Uterus (tissue), 2 donors: ENCODE results near the gene ZBTB7C.

ENCODE experiments used
- POLR2A ChIP-seq, 2 donors: fragments of 450-650 bp; IDR thresholded peaks; one replicate each; pipeline ENCODE4 v1.6.1; 2016; ENCODE audit warnings: antibody characterized with exemption in 2 of 2, mild to moderate bottlenecking in 1 of 2, moderate library complexity in 1 of 2
- TF ChIP-seq, protein P1 (sequence below), 4 experiments: fragments of 200-600 bp in 2 of 4; fragments of 450-650 bp in 2 of 4; sonication (generic) in 2 of 4; IDR thresholded peaks; one replicate each; pipeline ENCODE4 v1.5.1; 2016 to 2019; ENCODE audit warnings: antibody characterized with exemption in 4 of 4, mild to moderate bottlenecking in 2 of 4, moderate library complexity in 1 of 4

DNA sequence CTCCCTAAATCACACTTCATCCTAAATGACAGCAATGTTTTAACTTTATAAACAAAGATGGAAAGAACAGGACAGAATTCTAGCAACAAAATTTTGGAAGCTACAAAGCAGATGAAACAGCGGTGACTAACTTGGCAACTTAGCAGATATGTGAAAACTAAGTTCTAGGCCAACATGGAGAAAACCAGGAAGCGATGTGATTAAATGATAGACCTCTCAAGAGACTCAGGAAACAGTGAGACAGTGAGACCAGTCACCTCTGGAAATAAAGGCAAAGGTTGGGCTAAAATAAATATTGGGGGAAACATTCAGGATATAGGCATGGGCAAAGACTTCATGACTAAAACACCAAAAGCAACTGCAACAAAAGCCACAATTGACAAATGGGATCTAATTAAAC, 24.4 kb upstream of the ZBTB7C start:
- TF ChIP-seq, protein P1, sequence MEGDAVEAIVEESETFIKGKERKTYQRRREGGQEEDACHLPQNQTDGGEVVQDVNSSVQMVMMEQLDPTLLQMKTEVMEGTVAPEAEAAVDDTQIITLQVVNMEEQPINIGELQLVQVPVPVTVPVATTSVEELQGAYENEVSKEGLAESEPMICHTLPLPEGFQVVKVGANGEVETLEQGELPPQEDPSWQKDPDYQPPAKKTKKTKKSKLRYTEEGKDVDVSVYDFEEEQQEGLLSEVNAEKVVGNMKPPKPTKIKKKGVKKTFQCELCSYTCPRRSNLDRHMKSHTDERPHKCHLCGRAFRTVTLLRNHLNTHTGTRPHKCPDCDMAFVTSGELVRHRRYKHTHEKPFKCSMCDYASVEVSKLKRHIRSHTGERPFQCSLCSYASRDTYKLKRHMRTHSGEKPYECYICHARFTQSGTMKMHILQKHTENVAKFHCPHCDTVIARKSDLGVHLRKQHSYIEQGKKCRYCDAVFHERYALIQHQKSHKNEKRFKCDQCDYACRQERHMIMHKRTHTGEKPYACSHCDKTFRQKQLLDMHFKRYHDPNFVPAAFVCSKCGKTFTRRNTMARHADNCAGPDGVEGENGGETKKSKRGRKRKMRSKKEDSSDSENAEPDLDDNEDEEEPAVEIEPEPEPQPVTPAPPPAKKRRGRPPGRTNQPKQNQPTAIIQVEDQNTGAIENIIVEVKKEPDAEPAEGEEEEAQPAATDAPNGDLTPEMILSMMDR (IDR thresholded peaks at IDR 0.05), result no peak
- TF ChIP-seq POLR2A (IDR thresholded peaks at IDR 0.05), result no peak
